Measurements from ENCODE around the gene MISFA.
"Not testable (repeated sequence)": the region's sequence is repeated elsewhere in the genome, so short reads cannot be mapped to it uniquely, and the experiment has no call there.

Gene MISFA

DNA sequence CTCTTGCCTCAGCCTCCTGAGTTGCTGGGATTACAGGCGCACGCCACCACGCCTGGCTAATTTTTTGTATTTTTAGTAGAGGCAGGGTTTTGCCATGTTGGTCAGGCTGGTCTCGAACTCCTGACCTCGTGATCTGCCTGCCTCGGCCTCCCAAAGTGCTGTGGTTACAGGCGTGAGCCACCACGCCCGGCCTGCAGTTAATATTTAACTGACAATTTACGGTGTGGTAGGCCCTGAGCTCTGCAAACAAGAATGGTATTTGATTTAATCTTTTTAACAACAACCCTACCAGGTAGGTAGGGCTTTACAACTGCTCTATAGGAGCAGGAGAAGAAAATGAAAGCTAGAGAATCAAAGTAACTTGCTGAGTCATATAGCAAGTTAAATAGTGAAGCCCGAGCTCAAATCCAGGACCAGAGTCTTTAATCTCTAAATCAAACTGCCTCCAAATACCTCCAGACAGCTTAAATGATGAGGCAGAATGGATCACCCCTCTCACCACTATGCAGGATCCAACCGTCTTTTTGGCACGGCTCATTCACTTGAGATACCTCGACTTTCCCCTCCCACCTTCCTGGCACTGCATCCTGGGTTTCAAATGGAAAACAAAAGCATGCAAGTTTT lies 20.5 kb upstream of the MISFA start:
- no peak overlapping the region for H3K4me3 ChIP-seq (replicated peaks in 1 of 2; ENCODE audit: low read depth in 2 of 2, low read length in 2 of 2)
- TF ChIP-seq, protein P1, sequence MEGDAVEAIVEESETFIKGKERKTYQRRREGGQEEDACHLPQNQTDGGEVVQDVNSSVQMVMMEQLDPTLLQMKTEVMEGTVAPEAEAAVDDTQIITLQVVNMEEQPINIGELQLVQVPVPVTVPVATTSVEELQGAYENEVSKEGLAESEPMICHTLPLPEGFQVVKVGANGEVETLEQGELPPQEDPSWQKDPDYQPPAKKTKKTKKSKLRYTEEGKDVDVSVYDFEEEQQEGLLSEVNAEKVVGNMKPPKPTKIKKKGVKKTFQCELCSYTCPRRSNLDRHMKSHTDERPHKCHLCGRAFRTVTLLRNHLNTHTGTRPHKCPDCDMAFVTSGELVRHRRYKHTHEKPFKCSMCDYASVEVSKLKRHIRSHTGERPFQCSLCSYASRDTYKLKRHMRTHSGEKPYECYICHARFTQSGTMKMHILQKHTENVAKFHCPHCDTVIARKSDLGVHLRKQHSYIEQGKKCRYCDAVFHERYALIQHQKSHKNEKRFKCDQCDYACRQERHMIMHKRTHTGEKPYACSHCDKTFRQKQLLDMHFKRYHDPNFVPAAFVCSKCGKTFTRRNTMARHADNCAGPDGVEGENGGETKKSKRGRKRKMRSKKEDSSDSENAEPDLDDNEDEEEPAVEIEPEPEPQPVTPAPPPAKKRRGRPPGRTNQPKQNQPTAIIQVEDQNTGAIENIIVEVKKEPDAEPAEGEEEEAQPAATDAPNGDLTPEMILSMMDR (IDR thresholded peaks at IDR 0.05; ENCODE audit: low read depth, low read length) = no peak
- no peak for DNase-seq (ENCODE audit: low read depth in 2 of 2)

DNA sequence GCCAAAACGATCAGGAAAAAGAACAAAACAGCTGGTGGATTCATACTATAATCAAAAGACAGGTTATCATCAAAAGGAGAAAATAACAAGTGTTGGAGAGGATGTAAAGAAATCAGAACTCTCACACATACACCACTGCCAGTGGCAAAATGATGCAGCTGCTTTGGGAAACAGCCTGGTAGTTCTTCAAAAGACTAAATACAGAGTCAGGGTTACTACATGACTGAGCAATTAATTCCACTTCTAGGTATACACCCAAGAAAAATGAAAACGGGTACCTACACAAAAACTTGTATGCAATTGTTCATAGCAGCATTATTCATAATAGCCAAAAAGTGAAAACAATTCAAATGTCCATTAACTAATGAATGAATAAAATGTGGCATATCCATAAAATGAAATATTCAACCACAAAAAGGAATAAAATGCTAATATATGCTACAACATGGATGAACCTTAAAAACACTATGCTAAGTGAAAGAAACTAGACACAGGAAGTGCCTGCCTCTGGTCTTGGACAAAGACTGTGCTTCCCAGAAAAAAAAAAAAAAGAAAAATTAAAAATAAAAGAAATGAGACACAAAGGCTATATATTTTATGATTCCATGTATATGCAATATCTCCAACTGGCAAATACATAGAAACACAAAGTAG lies 19.3 kb upstream of the MISFA start:
- TF ChIP-seq, protein P1 (IDR thresholded peaks at IDR 0.05; ENCODE audit: low read depth, low read length) = no peak
- H3K4me3 ChIP-seq (replicated peaks in 1 of 2; ENCODE audit: low read depth in 2 of 2, low read length in 2 of 2) = no peak overlapping the region

DNA sequence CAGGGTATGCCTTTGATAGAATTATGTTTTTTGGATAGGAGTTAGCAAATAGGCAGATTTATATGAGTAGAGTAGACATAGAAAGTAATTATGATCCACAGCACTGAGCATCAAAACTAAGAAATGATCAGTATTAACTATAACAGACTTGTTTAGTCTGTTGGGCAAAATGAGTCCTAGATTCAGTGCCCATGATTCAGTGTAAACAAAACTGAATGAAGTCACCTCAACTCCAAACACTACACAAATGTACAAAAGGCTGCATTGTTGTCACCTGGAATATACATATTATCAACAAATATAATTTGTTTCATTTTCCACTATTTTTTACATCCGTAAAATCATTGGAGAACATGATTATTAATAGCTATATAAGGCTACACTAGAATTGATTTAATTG lies 17.8 kb upstream of the MISFA start:
- TF ChIP-seq, protein P1 (IDR thresholded peaks at IDR 0.05; ENCODE audit: low read depth, low read length) = no peak
- no peak overlapping the region for H3K4me3 ChIP-seq (replicated peaks in 1 of 2; ENCODE audit: low read depth in 2 of 2, low read length in 2 of 2)
- no peak for DNase-seq (ENCODE audit: low read depth in 2 of 2)

More for the DNA sequence above, 19.3 kb upstream of the MISFA start:
- no peak for DNase-seq (ENCODE audit: low read depth in 2 of 2)

DNA sequence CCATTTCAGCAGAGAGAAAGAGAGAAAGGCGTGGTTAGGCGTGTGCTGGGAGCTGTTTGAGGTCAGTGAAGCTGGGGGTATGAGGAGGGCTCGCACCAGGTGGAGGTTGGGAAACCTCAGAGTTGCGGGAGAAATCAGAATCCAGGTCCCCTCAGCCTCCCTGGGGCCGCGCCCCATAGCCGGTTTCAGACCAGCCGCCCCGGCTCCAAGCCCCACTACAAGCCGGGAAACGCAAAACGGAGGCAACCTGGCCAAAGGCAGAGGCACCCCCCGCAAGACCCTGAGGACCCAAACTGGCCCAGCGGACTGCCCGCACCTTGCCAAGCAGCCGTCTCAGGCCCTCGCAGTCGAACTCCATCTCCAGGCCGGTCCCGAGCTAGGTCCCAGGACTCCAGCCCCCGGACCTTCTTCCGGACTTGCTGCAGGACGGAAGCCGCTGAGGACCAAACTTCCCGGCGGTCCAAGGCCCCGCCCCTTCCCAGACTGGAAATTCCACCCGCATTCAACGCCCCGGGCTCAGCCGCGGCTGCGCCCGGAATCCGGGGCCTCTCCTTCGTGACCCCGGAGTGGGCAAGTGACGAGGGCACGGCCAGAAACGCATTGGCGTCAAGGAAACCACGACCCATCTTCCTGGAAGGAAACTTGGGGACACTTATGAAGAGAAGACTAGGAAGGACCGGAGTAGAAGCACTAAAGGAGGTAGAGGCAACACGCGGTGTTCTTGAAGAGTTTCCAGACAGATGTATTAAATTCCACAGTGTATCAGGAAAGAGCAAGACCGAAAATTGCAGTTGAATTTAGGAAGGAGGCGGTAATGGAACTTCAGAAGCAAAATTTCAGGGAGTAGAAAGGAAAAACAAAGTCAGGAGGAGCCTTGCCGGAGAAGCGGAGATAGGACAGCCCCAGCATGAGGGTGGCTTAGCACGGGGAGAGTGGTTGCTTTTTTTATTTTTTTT lies 11.0 kb upstream of the MISFA start, which contains the start of gene UEVLD:
UEVLD (minus strand) TSS at position 438 of the 956 bp plus-strand sequence; CDS start at position 358, 80 bp downstream.
- TF ChIP-seq, protein P1 (IDR thresholded peaks at IDR 0.05; ENCODE audit: low read depth, low read length) = no peak
- peak within 1 kb of the TSS; percentile 83 to 98 for H3K4me3 ChIP-seq (replicated peaks in 1 of 2; ENCODE audit: low read depth in 2 of 2, low read length in 2 of 2)
- peak; percentile 91 to 93 for DNase-seq (ENCODE audit: low read depth in 2 of 2)

DNA sequence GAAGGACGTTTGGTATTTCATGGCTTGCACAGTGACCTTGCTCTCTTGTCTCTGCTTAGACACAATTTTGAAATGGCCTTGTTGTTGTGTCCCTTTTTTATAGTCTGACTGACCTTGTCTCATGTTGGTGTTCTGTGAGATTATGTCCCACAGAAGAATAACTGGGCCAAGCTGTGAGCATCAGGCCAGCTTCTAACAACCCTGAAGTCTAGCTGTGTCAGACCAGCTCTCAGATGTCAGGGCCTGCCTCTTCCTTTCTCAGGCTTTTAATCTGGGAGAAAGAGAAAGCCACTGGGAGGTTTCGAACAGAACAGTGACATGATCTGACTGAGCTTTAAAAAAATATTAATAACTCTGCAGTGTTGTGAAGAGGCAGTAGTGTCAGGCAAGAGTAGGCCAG lies 9.0 kb upstream of the MISFA start:
- H3K4me3 ChIP-seq (replicated peaks in 1 of 2; ENCODE audit: low read depth in 2 of 2, low read length in 2 of 2) = no peak overlapping the region
- no peak for DNase-seq (ENCODE audit: low read depth in 2 of 2)
- TF ChIP-seq, protein P1 (IDR thresholded peaks at IDR 0.05; ENCODE audit: low read depth, low read length) = no peak

DNA sequence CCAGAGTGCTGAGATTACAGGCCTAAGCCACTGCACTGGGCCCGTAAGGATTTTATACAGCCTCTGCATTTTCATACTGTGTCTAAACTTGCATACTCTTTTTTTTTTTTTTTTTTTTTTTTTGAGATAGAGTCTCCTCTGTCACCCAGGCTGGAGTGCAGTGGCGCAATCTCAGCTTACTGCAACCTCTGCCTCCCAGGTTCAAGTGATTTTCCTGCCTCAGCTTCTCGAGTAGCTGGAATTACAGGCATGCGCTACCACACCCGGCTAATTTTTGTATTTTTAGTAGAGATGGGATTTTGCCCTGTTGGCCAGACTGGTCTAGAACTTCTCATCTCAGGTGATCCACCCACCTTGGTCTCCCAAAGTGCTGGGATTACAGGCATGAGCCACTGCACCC lies 5.5 kb upstream of the MISFA start:
- DNase-seq (ENCODE audit: low read depth in 2 of 2); H3K4me3 ChIP-seq (replicated peaks in 1 of 2; ENCODE audit: low read depth in 2 of 2, low read length in 2 of 2): not testable (repeated sequence)
